MCF 10A (cell line): ENCODE data around the gene OR2B2. TPM values are rescaled to one million over a fixed set of nuclear protein-coding genes. Genes with fewer than 3 reads are reported as not detected.
"Not testable (repeated sequence)": the region's sequence is repeated elsewhere in the genome, so short reads cannot be mapped to it uniquely, and the experiment has no call there.

Experiments
- BruUV-seq: library from RNA; stranded (reverse); fragments of 400-500 nt; replicated peaks from 2 replicates; lab custom pipeline; 2021; lab: Mats Ljungman, UMichigan
- CTCF ChIA-PET: fragments of 300-600 bp; sonication (Branson Sonifier 250); formaldehyde crosslinking; extraction: SDS; loops from one replicate; lab custom pipeline; 2021; ENCODE audit warnings: antibody characterized with exemption, inconsistent platforms; lab: Yijun Ruan, JAX
- POLR2A ChIA-PET: fragments of 300-600, 350-650 bp; sonication (Branson Sonifier 250); formaldehyde crosslinking; extraction: SDS; loops from one replicate; lab custom pipeline; 2020; ENCODE audit warnings: antibody characterized with exemption, inconsistent platforms; lab: Yijun Ruan, JAX
- DNase-seq: peaks from one replicate; pipeline ENCODE4 v3.0.0-alpha.2; 2018; ENCODE audit not compliant: unreplicated experiment
- H3K27ac Mint-ChIP-seq: one replicate; pipeline ENCODE4 v1.8.0; 2022; ENCODE audit warnings: mild to moderate bottlenecking, low read depth, mixed read lengths; ENCODE audit not compliant: unreplicated experiment
- H3K27me3 Mint-ChIP-seq: one replicate; pipeline ENCODE4 v1.8.0; 2022; ENCODE audit warnings: mixed read lengths; ENCODE audit not compliant: insufficient read depth, unreplicated experiment
- H3K36me3 Mint-ChIP-seq: one replicate; pipeline ENCODE4 v1.8.0; 2022; ENCODE audit warnings: mild to moderate bottlenecking, moderate library complexity, mixed read lengths; ENCODE audit not compliant: insufficient read depth, unreplicated experiment
- H3K4me1 Mint-ChIP-seq: one replicate; pipeline ENCODE4 v1.8.0; 2022; ENCODE audit warnings: mixed read lengths; ENCODE audit not compliant: insufficient read depth, unreplicated experiment
- H3K4me3 Mint-ChIP-seq: one replicate; pipeline ENCODE4 v1.8.0; 2022; ENCODE audit warnings: mild to moderate bottlenecking, moderate library complexity, mixed read lengths; ENCODE audit not compliant: unreplicated experiment
- H3K9me3 Mint-ChIP-seq: one replicate; pipeline ENCODE4 v1.8.0; 2022; ENCODE audit warnings: mixed read lengths; ENCODE audit not compliant: unreplicated experiment
- CTCF ChIP-seq: fragments of 200-600 bp; IDR thresholded peaks from one replicate; pipeline ENCODE4 v1.8.0; 2022; ENCODE audit warnings: antibody characterized with exemption, mild to moderate bottlenecking; ENCODE audit not compliant: unreplicated experiment
- intact Hi-C: fragments of 100-400 bp; cut with micrococcal nuclease; formaldehyde crosslinking; loops from 2 replicates; pipeline ENCODE4 v1.14.1; 2022
- total RNA-seq: library from RNA; stranded (reverse); gene quantifications from 2 replicates; pipeline ENCODE4 v1.2.3, GENCODE V29; 2022

OR2B2 gene
- total RNA-seq, 1 experiment from 2014 or later: not detected

GRCh38 chr6:27902335-27903314, 9.6 kb downstream of the OR2B2 start:
- Mint-ChIP-seq H3K4me1 (peaks cover 5% of the 10 kb centered on the region), H3K36me3 (peaks cover 15% of the 10 kb centered on the region), H3K4me3 (peak overlapping the region; percentile 78), H3K27ac (peak overlapping the region; percentile 81), H3K27me3 (no peaks in the 10 kb centered on the region), H3K9me3 (no peaks in the 10 kb centered on the region)
- CTCF ChIA-PET: interaction anchor here (0.6 to 1.3 kb wide), 9 partner anchors 10 to 821 kb away, joined by 3 to 5 read pairs (median 3); a partner anchor contains a TSS
- POLR2A ChIA-PET: interaction anchor here (0.6 to 1.2 kb wide), 9 partner anchors 9 to 297 kb away, joined by 3 to 7 read pairs (median 4); a partner anchor contains a TSS
- TF ChIP-seq CTCF: no peak
- intact Hi-C loops: loop anchor here (2.0 to 5.0 kb wide), 5 partner anchors 178 to 682 kb away; partner anchors contain the start of gene ZNF165
- no TSS peak for BruUV-seq
- peak; percentile 89 for DNase-seq

DNA sequence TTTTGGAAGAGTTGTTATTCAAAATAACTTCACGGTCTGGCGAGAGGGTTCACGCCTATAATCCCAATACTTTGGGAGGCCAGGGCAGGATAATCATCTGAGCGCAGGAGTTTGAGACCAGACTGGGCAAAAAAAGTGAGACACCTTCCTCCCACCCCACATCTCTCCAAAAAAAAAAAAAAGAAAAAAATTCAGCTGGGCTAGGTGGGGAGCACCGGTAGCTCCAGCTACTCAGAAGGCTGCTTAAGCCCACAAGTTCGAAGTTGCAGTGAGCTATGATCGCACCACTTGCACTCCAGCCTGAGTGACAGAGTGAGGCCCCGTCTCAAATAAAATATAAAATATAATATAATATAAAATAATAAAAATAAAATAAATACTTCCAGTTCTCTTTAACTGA, 10.4 kb downstream of the OR2B2 start:
- TF ChIP-seq CTCF: no peak
- BruUV-seq: no TSS peak
- DNase-seq: no peak
- ChIA-PET POLR2A (interaction anchor here (0.6 to 1.2 kb wide), 9 partner anchors 8 to 297 kb away, joined by 3 to 7 read pairs (median 4); a partner anchor contains a TSS), CTCF (interaction anchor here (0.6 to 1.3 kb wide), 8 partner anchors 9 to 822 kb away, joined by 3 to 5 read pairs (median 3); a partner anchor contains a TSS)
- H3K9me3 Mint-ChIP-seq: no peaks in the 10 kb centered on the region
- no peak overlapping the region for H3K27ac Mint-ChIP-seq
- intact Hi-C loops: loop anchor here (2.0 to 5.0 kb wide), 5 partner anchors 179 to 683 kb away; partner anchors contain the start of gene ZNF165
- H3K4me1 Mint-ChIP-seq: peaks cover 5% of the 10 kb centered on the region
- H3K4me3 Mint-ChIP-seq: peak overlapping the region; percentile 78
- H3K27me3 Mint-ChIP-seq: no peaks in the 10 kb centered on the region
- H3K36me3 Mint-ChIP-seq: peaks cover 15% of the 10 kb centered on the region

DNA sequence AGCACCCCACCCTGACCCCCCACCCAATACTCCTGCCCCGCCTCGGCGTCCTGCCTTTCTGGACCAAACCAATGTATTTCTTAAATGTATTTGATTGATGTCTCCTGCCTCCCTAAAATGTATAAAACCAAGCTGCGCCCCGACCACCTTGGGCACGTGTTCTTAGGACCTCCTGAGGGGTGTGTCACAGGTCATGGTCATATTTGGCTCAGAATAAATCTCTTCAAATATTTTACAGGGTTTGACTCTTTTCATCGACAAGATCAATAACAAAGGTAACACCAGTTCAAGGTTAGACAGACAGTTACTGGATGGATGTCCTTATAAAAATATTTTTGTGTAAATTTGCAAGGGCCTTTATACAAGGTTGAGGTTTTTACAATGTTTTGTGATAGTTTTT, 12.0 kb downstream of the OR2B2 start:
- H3K4me3 Mint-ChIP-seq, CTCF ChIA-PET, H3K27ac Mint-ChIP-seq, H3K27me3 Mint-ChIP-seq, H3K9me3 Mint-ChIP-seq, POLR2A ChIA-PET, DNase-seq, BruUV-seq, H3K4me1 Mint-ChIP-seq: not testable (repeated sequence)
- intact Hi-C loops: loop anchor here (5.0 kb wide), 2 partner anchors 383 to 457 kb away; no protein-coding TSS in a partner anchor
- peaks cover 15% of the 10 kb centered on the region for H3K36me3 Mint-ChIP-seq

GRCh38 chr6:27899543-27899942, 12.7 kb downstream of the OR2B2 start:
- peaks cover 15% of the 10 kb centered on the region for H3K36me3 Mint-ChIP-seq

More at GRCh38 chr6:27899543-27899942, 12.7 kb downstream of the OR2B2 start:
- CTCF ChIA-PET: no interaction called here
- Mint-ChIP-seq H3K27ac (no peak overlapping the region), H3K27me3 (no peaks in the 10 kb centered on the region), H3K9me3 (no peaks in the 10 kb centered on the region), H3K4me1 (peaks cover 5% of the 10 kb centered on the region), H3K4me3 (no peak overlapping the region)
- POLR2A ChIA-PET: interaction anchor here (0.7 to 7.3 kb wide), 2 partner anchors 66 to 677 kb away, joined by 3 to 592 read pairs; a partner anchor contains a TSS
- BruUV-seq: no TSS peak
- intact Hi-C loops: loop anchor here (10.0 kb wide), 1 partner anchor 225 kb away; no protein-coding TSS in a partner anchor
- no peak for DNase-seq
- no peak for TF ChIP-seq CTCF
